Parathyroid adenoma (tissue), 2 donors: ENCODE measurements around the gene SLC4A1.
A peak's percentile ranks its signal among the peaks of the same experiment; 100 is the strongest.

Source experiments
- H2AFZ ChIP-seq: fragments of 300-600 bp; sonication (generic); one replicate; pipeline ENCODE4 v1.7.0; 2017; ENCODE audit warnings: antibody characterized with exemption, mild to moderate bottlenecking
- H3K27ac ChIP-seq: fragments of 300-600 bp; sonication (generic); one replicate; pipeline ENCODE4 v1.7.0; 2017
- H3K27me3 ChIP-seq: fragments of 300-600 bp; sonication (generic); one replicate; pipeline ENCODE4 v1.7.0; 2017; ENCODE audit warnings: low read length; ENCODE audit not compliant: control insufficient read depth, insufficient read depth
- H3K36me3 ChIP-seq: fragments of 300-600 bp; sonication (generic); one replicate; pipeline ENCODE4 v1.7.0; 2017; ENCODE audit warnings: low read length; ENCODE audit not compliant: control insufficient read depth, insufficient read depth
- H3K4me1 ChIP-seq: fragments of 300-600 bp; sonication (generic); one replicate; pipeline ENCODE4 v1.7.0; 2017; ENCODE audit warnings: control low read depth
- H3K4me2 ChIP-seq: fragments of 300-600 bp; sonication (generic); one replicate; pipeline ENCODE4 v1.7.0; 2017; ENCODE audit warnings: low read length
- H3K4me3 ChIP-seq: fragments of 300-600 bp; sonication (generic); one replicate; pipeline ENCODE4 v1.7.0; 2017; ENCODE audit warnings: low read depth, low read length
- H3K79me2 ChIP-seq: fragments of 300-600 bp; sonication (generic); one replicate; pipeline ENCODE4 v1.7.0; 2017; ENCODE audit warnings: control low read depth
- H3K9ac ChIP-seq: fragments of 300-600 bp; sonication (generic); one replicate; pipeline ENCODE4 v1.7.0; 2017; ENCODE audit warnings: mild to moderate bottlenecking
- H3K9me3 ChIP-seq: fragments of 300-600 bp; sonication (generic); one replicate; pipeline ENCODE4 v1.7.0; 2017; ENCODE audit warnings: low read length; ENCODE audit not compliant: control insufficient read depth
- CTCF ChIP-seq: fragments of 300-600 bp; sonication (generic); IDR thresholded peaks from one replicate; pipeline ENCODE4 v1.7.0; 2017; ENCODE audit warnings: antibody characterized with exemption, mild to moderate bottlenecking
- donor health status: primary hyperparathyroidism.

Gene SLC4A1

GRCh38 chr17:44273607-44274006 lies 5.7 kb upstream of the SLC4A1 start:
- Histone ChIP-seq H3K36me3 (no peaks in the 10 kb centered on the region), H3K27me3 (no peaks in the 10 kb centered on the region), H3K9me3 (no peaks in the 10 kb centered on the region), H3K4me1 (peaks cover 3% of the 10 kb centered on the region), H3K4me2 (no peak overlapping the region), H3K4me3 (no peak overlapping the region), H3K79me2 (no peaks in the 10 kb centered on the region), H2AFZ (peak overlapping the region; percentile 66), H3K9ac (no peak overlapping the region), H3K27ac (no peak overlapping the region)
- TF ChIP-seq CTCF, result no peak

- H3K9ac ChIP-seq, result no peak overlapping the region
- H3K4me2 ChIP-seq, result no peak overlapping the region
- H3K36me3 ChIP-seq, result no peaks in the 10 kb centered on the region
- H3K79me2 ChIP-seq, result no peaks in the 10 kb centered on the region
- H3K27ac ChIP-seq, result no peak overlapping the region
- H2AFZ ChIP-seq, result no peak overlapping the region
- TF ChIP-seq CTCF, result no peak
- H3K4me1 ChIP-seq, result peaks cover 3% of the 10 kb centered on the region
- H3K9me3 ChIP-seq, result no peaks in the 10 kb centered on the region
- H3K4me3 ChIP-seq, result no peak overlapping the region
- no peaks in the 10 kb centered on the region for H3K27me3 ChIP-seq
Measured at GRCh38 chr17:44272954-44273353, 5.0 kb upstream of the SLC4A1 start.

- Histone ChIP-seq H3K4me2 (no peak overlapping the region), H3K9me3 (no peaks in the 10 kb centered on the region), H3K9ac (no peak overlapping the region), H3K79me2 (no peaks in the 10 kb centered on the region), H3K27me3 (no peaks in the 10 kb centered on the region), H3K27ac (no peak overlapping the region), H3K4me3 (no peak overlapping the region), H3K36me3 (no peaks in the 10 kb centered on the region), H3K4me1 (peaks cover 3% of the 10 kb centered on the region), H2AFZ (no peak overlapping the region)
- no peak for TF ChIP-seq CTCF
Measured at GRCh38 chr17:44272321-44272951, 4.5 kb upstream of the SLC4A1 start.

GRCh38 chr17:44269535-44270240 lies 1.8 kb upstream of the SLC4A1 start:
- Histone ChIP-seq H3K4me2 (no peak overlapping the region), H3K27me3 (no peaks in the 10 kb centered on the region), H3K4me3 (no peak overlapping the region), H3K27ac (no peak overlapping the region), H3K36me3 (no peaks in the 10 kb centered on the region), H3K9ac (no peak overlapping the region), H3K79me2 (no peaks in the 10 kb centered on the region), H2AFZ (no peak overlapping the region), H3K9me3 (no peaks in the 10 kb centered on the region), H3K4me1 (peaks cover 3% of the 10 kb centered on the region)
- no peak for TF ChIP-seq CTCF
